Measurements from ENCODE around the gene APP. TPM values are rescaled to one million over a fixed set of nuclear protein-coding genes. Genes with fewer than 3 reads are reported as not detected.

APP gene
- total and polyA plus RNA-seq, 2 experiments from 2014 or later = 55.7 to 316 TPM

DNA sequence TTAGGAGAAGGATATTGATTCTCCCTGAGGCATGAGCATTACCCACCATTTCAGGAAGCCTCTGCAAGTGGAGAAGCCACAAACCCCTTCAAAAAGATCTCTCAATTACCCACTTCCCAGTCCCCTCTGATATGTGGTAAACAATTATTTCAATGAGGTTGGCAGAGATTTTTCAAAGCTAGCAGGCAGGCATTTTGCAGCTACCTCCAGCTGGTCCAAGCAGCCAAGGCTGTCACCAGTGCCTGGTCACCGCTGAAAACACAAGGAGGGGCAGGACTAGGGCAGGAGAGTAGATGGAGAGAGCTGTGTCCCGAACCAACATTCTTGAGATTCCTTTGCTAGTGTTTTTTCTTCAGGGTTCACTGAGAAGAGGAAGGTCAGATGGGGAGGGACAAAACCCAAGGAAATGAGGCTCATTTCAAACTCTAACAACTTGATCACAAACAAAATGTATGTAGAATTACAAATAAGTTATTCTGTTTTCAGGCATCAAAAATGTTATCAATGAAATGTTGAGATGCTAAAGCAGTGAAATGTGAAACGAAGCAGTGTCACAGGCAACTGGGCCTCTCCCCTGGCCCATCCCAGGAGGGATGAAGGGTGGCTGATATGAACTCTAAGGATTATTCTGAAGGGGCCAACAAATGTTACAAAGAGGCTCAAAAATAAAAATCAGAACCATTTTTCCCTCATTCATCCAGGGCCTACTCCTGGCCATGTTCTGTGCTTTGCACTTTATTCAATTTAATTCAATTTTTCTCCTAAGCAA lies 22.3 kb downstream of the APP start:
- Histone ChIP-seq H4K20me1 (ENCODE audit: insufficient read depth, poor library complexity, severe bottlenecking) (peaks cover 16% of the 10 kb centered on the region), H3K79me2 (peaks cover 95% of the 10 kb centered on the region), H3K4me3 (no peak overlapping the region), H3K9me2 (replicated peaks; ENCODE audit: insufficient read depth) (no peaks in the 10 kb centered on the region), H3K4me1 (ENCODE audit: insufficient read depth) (peaks cover 12% of the 10 kb centered on the region), H3K9me3 (ENCODE audit: low read depth) (no peaks in the 10 kb centered on the region), H3K36me3 (replicated peaks; ENCODE audit: insufficient read depth, low read depth) (no peaks in the 10 kb centered on the region), H2AFZ (no peak overlapping the region), H3K4me2 (no peak overlapping the region), H3K27ac (peak overlapping the region; percentile 39), H3K27me3 (no peaks in the 10 kb centered on the region)
- no peak for DNase-seq (ENCODE audit: low spot score)
- TF ChIP-seq, protein P1, sequence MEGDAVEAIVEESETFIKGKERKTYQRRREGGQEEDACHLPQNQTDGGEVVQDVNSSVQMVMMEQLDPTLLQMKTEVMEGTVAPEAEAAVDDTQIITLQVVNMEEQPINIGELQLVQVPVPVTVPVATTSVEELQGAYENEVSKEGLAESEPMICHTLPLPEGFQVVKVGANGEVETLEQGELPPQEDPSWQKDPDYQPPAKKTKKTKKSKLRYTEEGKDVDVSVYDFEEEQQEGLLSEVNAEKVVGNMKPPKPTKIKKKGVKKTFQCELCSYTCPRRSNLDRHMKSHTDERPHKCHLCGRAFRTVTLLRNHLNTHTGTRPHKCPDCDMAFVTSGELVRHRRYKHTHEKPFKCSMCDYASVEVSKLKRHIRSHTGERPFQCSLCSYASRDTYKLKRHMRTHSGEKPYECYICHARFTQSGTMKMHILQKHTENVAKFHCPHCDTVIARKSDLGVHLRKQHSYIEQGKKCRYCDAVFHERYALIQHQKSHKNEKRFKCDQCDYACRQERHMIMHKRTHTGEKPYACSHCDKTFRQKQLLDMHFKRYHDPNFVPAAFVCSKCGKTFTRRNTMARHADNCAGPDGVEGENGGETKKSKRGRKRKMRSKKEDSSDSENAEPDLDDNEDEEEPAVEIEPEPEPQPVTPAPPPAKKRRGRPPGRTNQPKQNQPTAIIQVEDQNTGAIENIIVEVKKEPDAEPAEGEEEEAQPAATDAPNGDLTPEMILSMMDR (IDR thresholded peaks at IDR 0.05; ENCODE audit: poor library complexity) = no peak
- TF ChIP-seq EZH2phosphoT487 (IDR thresholded peaks at IDR 0.05; ENCODE audit: low read depth, severe bottlenecking, unreplicated experiment) = no peak
- TF ChIP-seq EZH2 (IDR thresholded peaks at IDR 0.05; ENCODE audit: borderline replicate concordance) = no peak
- 47% methylated on average over 3 of the region's 3 CpGs for WGBS (ENCODE audit: low lambda C conversion rate, missing lambda C conversion rate)

DNA sequence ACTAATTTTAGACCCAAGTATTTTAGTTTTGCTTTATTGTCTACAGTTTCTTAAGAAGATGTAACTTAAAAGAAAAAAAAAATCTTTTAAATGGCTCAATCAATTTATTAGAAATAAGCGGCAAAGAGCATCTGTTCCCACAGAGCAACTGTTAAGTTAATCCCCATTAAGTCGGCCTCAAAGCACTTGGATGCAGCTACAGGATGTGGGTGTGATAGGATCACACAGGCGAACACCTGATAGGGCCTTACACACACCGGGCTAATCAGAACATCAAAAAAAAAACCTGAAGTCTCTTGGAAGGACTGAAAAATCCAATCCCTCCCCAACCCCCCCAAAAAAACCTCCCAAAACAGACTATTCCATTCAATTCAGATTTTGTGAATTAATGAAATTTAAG lies 23.0 kb downstream of the APP start:
- no peak for DNase-seq (ENCODE audit: low spot score)
- no peak overlapping the region for H2AFZ ChIP-seq
- no peak overlapping the region for H3K4me3 ChIP-seq
- WGBS (ENCODE audit: low lambda C conversion rate, missing lambda C conversion rate) = 53% methylated on average over 4 of the region's 4 CpGs
- no peak overlapping the region for H3K27ac ChIP-seq
- no peaks in the 10 kb centered on the region for H3K27me3 ChIP-seq
- peaks cover 12% of the 10 kb centered on the region for H3K4me1 ChIP-seq (ENCODE audit: insufficient read depth)
- peaks cover 95% of the 10 kb centered on the region for H3K79me2 ChIP-seq
- no peaks in the 10 kb centered on the region for H3K36me3 ChIP-seq (replicated peaks; ENCODE audit: insufficient read depth, low read depth)
- H3K9me2 ChIP-seq (replicated peaks; ENCODE audit: insufficient read depth) = no peaks in the 10 kb centered on the region
- no peaks in the 10 kb centered on the region for H3K9me3 ChIP-seq (ENCODE audit: low read depth)
- no peak overlapping the region for H3K4me2 ChIP-seq
- TF ChIP-seq, protein P1 (IDR thresholded peaks at IDR 0.05; ENCODE audit: poor library complexity) = no peak
- TF ChIP-seq EZH2phosphoT487 (IDR thresholded peaks at IDR 0.05; ENCODE audit: low read depth, severe bottlenecking, unreplicated experiment) = no peak
- no peak for TF ChIP-seq EZH2 (IDR thresholded peaks at IDR 0.05; ENCODE audit: borderline replicate concordance)
- H4K20me1 ChIP-seq (ENCODE audit: insufficient read depth, poor library complexity, severe bottlenecking) = peaks cover 12% of the 10 kb centered on the region

DNA sequence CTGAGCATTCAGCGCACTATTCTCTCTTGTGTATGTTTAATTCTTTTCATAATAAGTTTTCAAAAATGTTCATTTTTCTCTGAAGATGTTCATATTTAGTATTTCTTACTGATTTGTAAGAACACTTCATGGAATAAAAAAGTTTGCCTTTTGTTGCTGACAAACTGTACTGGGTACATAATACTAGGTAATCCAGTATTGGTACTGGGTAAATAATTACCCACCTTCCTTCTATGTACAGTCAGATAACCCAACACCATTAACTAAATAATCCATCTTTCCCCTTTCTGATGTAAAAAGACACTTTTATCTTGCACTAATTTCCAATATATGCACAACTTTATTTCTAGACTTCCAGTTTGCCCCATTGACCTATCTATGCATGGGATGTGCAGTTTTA lies 23.9 kb downstream of the APP start:
- TF ChIP-seq EZH2 (IDR thresholded peaks at IDR 0.05; ENCODE audit: borderline replicate concordance) (no peak), EZH2phosphoT487 (IDR thresholded peaks at IDR 0.05; ENCODE audit: low read depth, severe bottlenecking, unreplicated experiment) (no peak)
- TF ChIP-seq, protein P1 (IDR thresholded peaks at IDR 0.05; ENCODE audit: poor library complexity) = no peak
- 95% methylated on average over 1 of the region's 1 CpG for WGBS (ENCODE audit: low lambda C conversion rate, missing lambda C conversion rate)
- peaks cover 12% of the 10 kb centered on the region for H3K4me1 ChIP-seq (ENCODE audit: insufficient read depth)
- DNase-seq (ENCODE audit: low spot score) = no peak
- peaks cover 97% of the 10 kb centered on the region for H3K79me2 ChIP-seq
- no peak overlapping the region for H3K4me3 ChIP-seq
- H3K27ac ChIP-seq = no peak overlapping the region
- H3K9me2 ChIP-seq (replicated peaks; ENCODE audit: insufficient read depth) = no peaks in the 10 kb centered on the region
- H3K27me3 ChIP-seq = no peaks in the 10 kb centered on the region
- no peaks in the 10 kb centered on the region for H3K36me3 ChIP-seq (replicated peaks; ENCODE audit: insufficient read depth, low read depth)
- no peaks in the 10 kb centered on the region for H3K9me3 ChIP-seq (ENCODE audit: low read depth)
- H2AFZ ChIP-seq = no peak overlapping the region
- no peak overlapping the region for H3K4me2 ChIP-seq
- peaks cover 9% of the 10 kb centered on the region for H4K20me1 ChIP-seq (ENCODE audit: insufficient read depth, poor library complexity, severe bottlenecking)
